Activated naive CD8-positive, alpha-beta T cell treated with anti-CD3 and anti-CD28 coated beads for 36 hours (primary cell): ENCODE results near the gene MAD1L1. TPM values are rescaled to one million over a fixed set of nuclear protein-coding genes. Genes with fewer than 3 reads are reported as not detected.
"Not testable (repeated sequence)": the region's sequence is repeated elsewhere in the genome, so short reads cannot be mapped to it uniquely, and the experiment has no call there.

Experiments used
- DNase-seq: peaks from one replicate; pipeline ENCODE4 v3.0.0; 2021
- H3K27ac Mint-ChIP-seq: one replicate; pipeline ENCODE4 v1.8.0; 2022; ENCODE audit warnings: mild to moderate bottlenecking, moderate library complexity, mixed read lengths
- H3K27me3 Mint-ChIP-seq: one replicate; pipeline ENCODE4 v1.8.0; 2022; ENCODE audit warnings: mild to moderate bottlenecking, mixed read lengths
- H3K36me3 Mint-ChIP-seq: one replicate; pipeline ENCODE4 v1.8.0; 2021; ENCODE audit warnings: mild to moderate bottlenecking, mixed read lengths
- H3K4me1 Mint-ChIP-seq: one replicate; pipeline ENCODE4 v1.8.0; 2021; ENCODE audit warnings: mixed read lengths
- H3K4me3 Mint-ChIP-seq: one replicate; pipeline ENCODE4 v1.8.0; 2022; ENCODE audit warnings: mild to moderate bottlenecking, moderate library complexity, mixed read lengths
- H3K9me3 Mint-ChIP-seq: one replicate; pipeline ENCODE4 v1.8.0; 2022; ENCODE audit warnings: mixed read lengths
- total RNA-seq, 2 experiments: library from RNA; stranded (reverse); gene quantifications; one replicate each; pipeline ENCODE4 v1.2.3, GENCODE V29; 2021

The MAD1L1 gene
- total RNA-seq, 2 experiments from 2014 or later: 36.5 to 37.8 TPM

- peaks cover 17% of the 10 kb centered on the region for H3K36me3 Mint-ChIP-seq
These were observed 296.8 kb downstream of the MAD1L1 start for GRCh38 chr7:1936006-1936310.

GRCh38 chr7:1935176-1936005 lies 297.4 kb downstream of the MAD1L1 start:
- DNase-seq: no peak
- Mint-ChIP-seq H3K27ac (no peak overlapping the region), H3K4me3 (no peak overlapping the region), H3K36me3 (peaks cover 18% of the 10 kb centered on the region), H3K4me1 (peaks cover 29% of the 10 kb centered on the region), H3K27me3 (peaks cover 3% of the 10 kb centered on the region), H3K9me3 (peaks cover 2% of the 10 kb centered on the region)

More at GRCh38 chr7:1936006-1936310, 296.8 kb downstream of the MAD1L1 start:
- Mint-ChIP-seq H3K9me3 (peaks cover 2% of the 10 kb centered on the region), H3K27me3 (peaks cover 3% of the 10 kb centered on the region), H3K4me3 (no peak overlapping the region), H3K27ac (no peak overlapping the region), H3K4me1 (peaks cover 34% of the 10 kb centered on the region)
- DNase-seq: no peak

- H3K36me3 Mint-ChIP-seq: peaks cover 18% of the 10 kb centered on the region
- H3K27ac Mint-ChIP-seq: no peak overlapping the region
- no peak for DNase-seq
- no peak overlapping the region for H3K4me3 Mint-ChIP-seq
- peaks cover 2% of the 10 kb centered on the region for H3K9me3 Mint-ChIP-seq
- H3K27me3 Mint-ChIP-seq: peaks cover 3% of the 10 kb centered on the region
- peaks cover 23% of the 10 kb centered on the region for H3K4me1 Mint-ChIP-seq
These were observed 298.0 kb downstream of the MAD1L1 start for GRCh38 chr7:1934756-1935155.

GRCh38 chr7:1934017-1934416 lies 298.7 kb downstream of the MAD1L1 start:
- peaks cover 20% of the 10 kb centered on the region for H3K36me3 Mint-ChIP-seq
- no peak for DNase-seq
- H3K4me3 Mint-ChIP-seq: no peak overlapping the region
- H3K27me3 Mint-ChIP-seq: peaks cover 3% of the 10 kb centered on the region
- H3K9me3 Mint-ChIP-seq: peaks cover 2% of the 10 kb centered on the region
- no peak overlapping the region for H3K27ac Mint-ChIP-seq
- H3K4me1 Mint-ChIP-seq: peaks cover 17% of the 10 kb centered on the region

- Mint-ChIP-seq H3K27me3 (no peaks in the 10 kb centered on the region), H3K27ac (no peak overlapping the region), H3K4me1 (peaks cover 9% of the 10 kb centered on the region), H3K9me3 (peaks cover 2% of the 10 kb centered on the region), H3K4me3 (no peak overlapping the region), H3K36me3 (peaks cover 15% of the 10 kb centered on the region)
- DNase-seq: no peak
These were observed 299.5 kb downstream of the MAD1L1 start for GRCh38 chr7:1933066-1933750.

- peaks cover 13% of the 10 kb centered on the region for H3K36me3 Mint-ChIP-seq
- DNase-seq: no peak
- peaks cover 13% of the 10 kb centered on the region for H3K4me1 Mint-ChIP-seq
- H3K27me3 Mint-ChIP-seq: no peaks in the 10 kb centered on the region
- H3K9me3 Mint-ChIP-seq: no peaks in the 10 kb centered on the region
- no peak overlapping the region for H3K4me3 Mint-ChIP-seq
- no peak overlapping the region for H3K27ac Mint-ChIP-seq
These were observed 300.8 kb downstream of the MAD1L1 start for GRCh38 chr7:1931951-1932270.

GRCh38 chr7:1931256-1931950 lies 301.3 kb downstream of the MAD1L1 start:
- H3K36me3 Mint-ChIP-seq: peaks cover 13% of the 10 kb centered on the region
- H3K9me3 Mint-ChIP-seq: no peaks in the 10 kb centered on the region
- no peak overlapping the region for H3K4me3 Mint-ChIP-seq
- no peak for DNase-seq
- no peaks in the 10 kb centered on the region for H3K27me3 Mint-ChIP-seq
- peaks cover 18% of the 10 kb centered on the region for H3K4me1 Mint-ChIP-seq
- H3K27ac Mint-ChIP-seq: no peak overlapping the region

GRCh38 chr7:1930381-1931065 lies 302.2 kb downstream of the MAD1L1 start:
- H3K9me3 Mint-ChIP-seq: no peaks in the 10 kb centered on the region
- DNase-seq: no peak
- H3K27ac Mint-ChIP-seq: no peak overlapping the region
- H3K4me1 Mint-ChIP-seq: peaks cover 27% of the 10 kb centered on the region
- H3K36me3 Mint-ChIP-seq: peaks cover 12% of the 10 kb centered on the region
- no peak overlapping the region for H3K4me3 Mint-ChIP-seq
- H3K27me3 Mint-ChIP-seq: no peaks in the 10 kb centered on the region

- peaks cover 38% of the 10 kb centered on the region for H3K4me1 Mint-ChIP-seq
- not testable (repeated sequence) for DNase-seq, H3K27ac Mint-ChIP-seq, H3K27me3 Mint-ChIP-seq, H3K9me3 Mint-ChIP-seq, H3K4me3 Mint-ChIP-seq
- H3K36me3 Mint-ChIP-seq: peaks cover 11% of the 10 kb centered on the region
These were observed 303.3 kb downstream of the MAD1L1 start for GRCh38 chr7:1929349-1929925.

- Mint-ChIP-seq H3K27me3 (no peaks in the 10 kb centered on the region), H3K4me1 (peaks cover 40% of the 10 kb centered on the region), H3K36me3 (peaks cover 13% of the 10 kb centered on the region), H3K27ac (no peak overlapping the region), H3K4me3 (no peak overlapping the region), H3K9me3 (no peaks in the 10 kb centered on the region)
- DNase-seq: no peak
These were observed 303.9 kb downstream of the MAD1L1 start for GRCh38 chr7:1928645-1929348.

- Mint-ChIP-seq H3K4me3 (no peak overlapping the region), H3K27ac (no peak overlapping the region), H3K27me3 (no peaks in the 10 kb centered on the region), H3K36me3 (peaks cover 14% of the 10 kb centered on the region), H3K9me3 (no peaks in the 10 kb centered on the region), H3K4me1 (peaks cover 43% of the 10 kb centered on the region)
- DNase-seq: no peak
These were observed 304.7 kb downstream of the MAD1L1 start for GRCh38 chr7:1927937-1928644.

GRCh38 chr7:1926908-1927306 lies 305.8 kb downstream of the MAD1L1 start:
- Mint-ChIP-seq H3K36me3 (peaks cover 14% of the 10 kb centered on the region), H3K27me3 (no peaks in the 10 kb centered on the region), H3K27ac (no peak overlapping the region), H3K4me3 (no peak overlapping the region), H3K9me3 (no peaks in the 10 kb centered on the region), H3K4me1 (peaks cover 52% of the 10 kb centered on the region)
- no peak for DNase-seq

GRCh38 chr7:1925973-1926907 lies 306.5 kb downstream of the MAD1L1 start:
- Mint-ChIP-seq H3K9me3 (no peaks in the 10 kb centered on the region), H3K4me3 (peak overlapping the region; percentile 20), H3K27ac (peak overlapping the region; percentile 10), H3K36me3 (peaks cover 12% of the 10 kb centered on the region), H3K27me3 (no peaks in the 10 kb centered on the region), H3K4me1 (peaks cover 57% of the 10 kb centered on the region)
- DNase-seq: peak; percentile 21
